ENCODE measurements around the gene GPR87. TPM values are rescaled to one million over a fixed set of nuclear protein-coding genes. Genes with fewer than 3 reads are reported as not detected.

Gene GPR87
- total RNA-seq, 1 experiment from 2014 or later: 15.5 TPM

GRCh38 chr3:151350656-151351055, 34.0 kb upstream of the GPR87 start:
- BruUV-seq (replicated peaks): no TSS peak
- no peak overlapping the region for H2AFZ ChIP-seq
- DNase-seq: no peak
- no peak overlapping the region for H3K4me2 ChIP-seq
- no peaks in the 10 kb centered on the region for H3K36me3 ChIP-seq (ENCODE audit: low read depth)
- no peak overlapping the region for H3K27ac ChIP-seq
- ChIA-PET POLR2A (ENCODE audit: unreplicated experiment) (no interaction called here), CTCF (no interaction called here)
- no peaks in the 10 kb centered on the region for H3K4me1 ChIP-seq (replicated peaks; ENCODE audit: insufficient read depth)
- H3K27me3 ChIP-seq (ENCODE audit: insufficient read depth, low read depth): no peaks in the 10 kb centered on the region
- no peaks in the 10 kb centered on the region for H3K79me2 ChIP-seq (ENCODE audit: low read depth)
- H3K4me3 ChIP-seq: no peak overlapping the region
- no peaks in the 10 kb centered on the region for H4K20me1 ChIP-seq (ENCODE audit: insufficient read depth)
- H3K9me3 ChIP-seq (ENCODE audit: insufficient read depth, low read depth): 0 out of 2 replicates have a peak, but pooled peaks cover 4% of the 10 kb centered on the region
- no peaks in the 10 kb centered on the region for H3K9me2 ChIP-seq (ENCODE audit: insufficient read depth)
- H3F3A ChIP-seq (ENCODE audit: insufficient read depth, low read depth): no peaks in the 10 kb centered on the region
- no peak for TF ChIP-seq CTCF (conservative IDR thresholded peaks at IDR 0.05)
- TF ChIP-seq EZH2 (IDR thresholded peaks at IDR 0.05; ENCODE audit: low read depth): no peak
- intact Hi-C loops (cut with micrococcal nuclease; ENCODE audit: unreplicated experiment): no loop called here

GRCh38 chr3:151347432-151347831, 30.8 kb upstream of the GPR87 start:
- ChIA-PET POLR2A (ENCODE audit: unreplicated experiment) (no interaction called here), CTCF (interaction anchor here (0.6 kb wide), 1 partner anchor 259 kb away, joined by 3 read pairs; no protein-coding TSS in a partner anchor)
- H3K9me3 ChIP-seq (ENCODE audit: insufficient read depth, low read depth): 0 out of 2 replicates have a peak, but pooled peaks cover 4% of the 10 kb centered on the region
- H3K4me1 ChIP-seq (replicated peaks; ENCODE audit: insufficient read depth): no peaks in the 10 kb centered on the region
- no peaks in the 10 kb centered on the region for H3K79me2 ChIP-seq (ENCODE audit: low read depth)
- intact Hi-C loops (cut with micrococcal nuclease; ENCODE audit: unreplicated experiment): no loop called here
- no peak overlapping the region for H3K4me2 ChIP-seq
- no peak for DNase-seq
- H3K27me3 ChIP-seq (ENCODE audit: insufficient read depth, low read depth): no peaks in the 10 kb centered on the region
- H4K20me1 ChIP-seq (ENCODE audit: insufficient read depth): no peaks in the 10 kb centered on the region
- H3K36me3 ChIP-seq (ENCODE audit: low read depth): no peaks in the 10 kb centered on the region
- H3K27ac ChIP-seq: no peak overlapping the region
- TF ChIP-seq CTCF (conservative IDR thresholded peaks at IDR 0.05): no peak
- TF ChIP-seq EZH2 (IDR thresholded peaks at IDR 0.05; ENCODE audit: low read depth): no peak
- H3F3A ChIP-seq (ENCODE audit: insufficient read depth, low read depth): no peaks in the 10 kb centered on the region
- no peak overlapping the region for H2AFZ ChIP-seq
- no peak overlapping the region for H3K4me3 ChIP-seq
- H3K9me2 ChIP-seq (ENCODE audit: insufficient read depth): no peaks in the 10 kb centered on the region
- no TSS peak for BruUV-seq (replicated peaks)

GRCh38 chr3:151346292-151346691, 29.7 kb upstream of the GPR87 start:
- Histone ChIP-seq H2AFZ (no peak overlapping the region), H3K27me3 (ENCODE audit: insufficient read depth, low read depth) (no peaks in the 10 kb centered on the region), H3K9me3 (ENCODE audit: insufficient read depth, low read depth) (0 out of 2 replicates have a peak, but pooled peaks cover 4% of the 10 kb centered on the region), H3K79me2 (ENCODE audit: low read depth) (no peaks in the 10 kb centered on the region), H3K4me2 (no peak overlapping the region), H4K20me1 (ENCODE audit: insufficient read depth) (no peaks in the 10 kb centered on the region), H3K4me1 (replicated peaks; ENCODE audit: insufficient read depth) (no peaks in the 10 kb centered on the region), H3K27ac (no peak overlapping the region), H3F3A (ENCODE audit: insufficient read depth, low read depth) (no peaks in the 10 kb centered on the region), H3K36me3 (ENCODE audit: low read depth) (no peaks in the 10 kb centered on the region), H3K9me2 (ENCODE audit: insufficient read depth) (no peaks in the 10 kb centered on the region), H3K4me3 (no peak overlapping the region)
- no TSS peak for BruUV-seq (replicated peaks)
- intact Hi-C loops (cut with micrococcal nuclease; ENCODE audit: unreplicated experiment): no loop called here
- POLR2A ChIA-PET (ENCODE audit: unreplicated experiment): interaction anchor here (0.6 kb wide), 1 partner anchor 851 kb away, joined by 4 read pairs; no protein-coding TSS in a partner anchor
- TF ChIP-seq CTCF (conservative IDR thresholded peaks at IDR 0.05) (no peak), EZH2 (IDR thresholded peaks at IDR 0.05; ENCODE audit: low read depth) (no peak)
- CTCF ChIA-PET: no interaction called here
- DNase-seq: no peak

Measured in PC-9 (cell line).